CD4-positive, alpha-beta T cell treated with Interleukin-15 for 4 hours (primary cell): ENCODE data around the gene CTIF.

Experiments
- DNase-seq: peaks from one replicate; pipeline ENCODE4 v3.0.0-alpha.2; 2020; ENCODE audit warnings: low spot score

The CTIF gene

GRCh38 chr18:48683661-48684060 lies 144.8 kb downstream of the CTIF start:
- no peak for DNase-seq

- no peak for DNase-seq
Observed at GRCh38 chr18:48687346-48688042, 148.7 kb downstream of the CTIF start.

GRCh38 chr18:48688961-48689360 lies 150.1 kb downstream of the CTIF start:
- no peak for DNase-seq

GRCh38 chr18:48689548-48689947 lies 150.7 kb downstream of the CTIF start:
- DNase-seq: no peak

GRCh38 chr18:48690494-48690893 lies 151.7 kb downstream of the CTIF start:
- DNase-seq: no peak

GRCh38 chr18:48693006-48693405 lies 154.2 kb downstream of the CTIF start:
- no peak for DNase-seq

GRCh38 chr18:48693625-48694262 lies 154.9 kb downstream of the CTIF start:
- DNase-seq: no peak

GRCh38 chr18:48694295-48694694 lies 155.5 kb downstream of the CTIF start:
- no peak for DNase-seq

GRCh38 chr18:48695671-48696070 lies 156.8 kb downstream of the CTIF start:
- DNase-seq: no peak

- DNase-seq: no peak
Observed at GRCh38 chr18:48696218-48696617, 157.4 kb downstream of the CTIF start.

GRCh38 chr18:48697441-48697840 lies 158.6 kb downstream of the CTIF start:
- DNase-seq: no peak

GRCh38 chr18:48698707-48699106 lies 159.9 kb downstream of the CTIF start:
- no peak for DNase-seq

- DNase-seq: no peak
Observed at GRCh38 chr18:48699761-48700160, 160.9 kb downstream of the CTIF start.

- DNase-seq: no peak
Observed at GRCh38 chr18:48700446-48700845, 161.6 kb downstream of the CTIF start.

GRCh38 chr18:48702346-48703027 lies 163.7 kb downstream of the CTIF start:
- DNase-seq: no peak

GRCh38 chr18:48703028-48703386 lies 164.2 kb downstream of the CTIF start:
- no peak for DNase-seq

GRCh38 chr18:48703418-48703817 lies 164.6 kb downstream of the CTIF start:
- DNase-seq: no peak

GRCh38 chr18:48705043-48705442 lies 166.2 kb downstream of the CTIF start:
- no peak for DNase-seq

GRCh38 chr18:48705531-48705930 lies 166.7 kb downstream of the CTIF start:
- no peak for DNase-seq

GRCh38 chr18:48706731-48707130 lies 167.9 kb downstream of the CTIF start:
- DNase-seq: no peak

- DNase-seq: no peak
Observed at GRCh38 chr18:48707636-48708296, 168.9 kb downstream of the CTIF start.

- no peak for DNase-seq
Observed at GRCh38 chr18:48708807-48709206, 170.0 kb downstream of the CTIF start.
